Limb (tissue), 2 donors: Measurements from ENCODE around the gene GTPBP3.
"Not testable (repeated sequence)": the region's sequence is repeated elsewhere in the genome, so short reads cannot be mapped to it uniquely, and the experiment has no call there.

Experiments
- DNase-seq, 2 donors: peaks; one replicate each; pipeline ENCODE4 v3.0.0-alpha.2; 2016; ENCODE audit errors: extremely low spot score in 2 of 2

The GTPBP3 gene, protein sequence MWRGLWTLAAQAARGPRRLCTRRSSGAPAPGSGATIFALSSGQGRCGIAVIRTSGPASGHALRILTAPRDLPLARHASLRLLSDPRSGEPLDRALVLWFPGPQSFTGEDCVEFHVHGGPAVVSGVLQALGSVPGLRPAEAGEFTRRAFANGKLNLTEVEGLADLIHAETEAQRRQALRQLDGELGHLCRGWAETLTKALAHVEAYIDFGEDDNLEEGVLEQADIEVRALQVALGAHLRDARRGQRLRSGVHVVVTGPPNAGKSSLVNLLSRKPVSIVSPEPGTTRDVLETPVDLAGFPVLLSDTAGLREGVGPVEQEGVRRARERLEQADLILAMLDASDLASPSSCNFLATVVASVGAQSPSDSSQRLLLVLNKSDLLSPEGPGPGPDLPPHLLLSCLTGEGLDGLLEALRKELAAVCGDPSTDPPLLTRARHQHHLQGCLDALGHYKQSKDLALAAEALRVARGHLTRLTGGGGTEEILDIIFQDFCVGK

DNA sequence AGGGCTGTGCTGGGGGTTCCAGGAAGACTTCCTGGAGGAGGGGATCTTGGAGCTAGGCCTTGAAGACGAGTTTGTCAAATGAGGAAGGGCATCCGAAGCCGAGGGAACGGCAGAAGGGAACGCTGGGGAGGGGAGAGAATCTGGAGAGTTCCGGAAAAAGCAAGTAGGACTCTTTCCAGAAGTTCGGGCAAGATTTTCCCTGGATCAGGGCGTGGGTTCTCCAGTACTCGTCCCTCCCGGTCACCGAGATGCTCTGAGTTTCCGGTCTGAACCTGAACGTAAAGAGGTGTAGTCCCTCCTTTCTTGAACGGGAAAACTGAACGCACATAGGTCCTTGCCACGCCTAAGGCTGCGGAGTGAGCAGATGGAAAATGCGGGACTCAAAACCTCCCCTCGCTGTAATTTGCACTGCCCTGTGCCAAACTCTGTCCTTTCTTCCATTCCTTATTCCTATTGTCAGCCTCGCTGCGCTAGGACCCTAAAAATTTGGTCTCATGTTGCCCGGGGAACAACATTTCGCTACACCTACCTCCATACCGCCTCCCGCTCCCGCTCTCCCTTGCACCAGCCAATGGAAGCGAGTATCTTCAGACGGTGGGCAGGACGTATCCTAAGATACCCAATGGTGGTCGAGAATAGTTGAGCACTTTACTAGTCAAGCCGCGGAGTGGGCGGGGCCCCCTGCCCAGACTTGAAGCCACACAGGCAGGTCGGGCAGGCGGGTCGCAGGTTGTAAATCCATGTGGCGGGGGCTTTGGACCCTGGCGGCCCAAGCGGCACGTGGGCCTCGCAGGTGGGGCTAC lies at the start of gene GTPBP3:
TSS of gene GTPBP3 (plus strand) at position 682 of the 803 bp plus-strand sequence. CDS start at position 741, 59 bp downstream.
- DNase-seq: peak; percentile 95 to 100

DNA sequence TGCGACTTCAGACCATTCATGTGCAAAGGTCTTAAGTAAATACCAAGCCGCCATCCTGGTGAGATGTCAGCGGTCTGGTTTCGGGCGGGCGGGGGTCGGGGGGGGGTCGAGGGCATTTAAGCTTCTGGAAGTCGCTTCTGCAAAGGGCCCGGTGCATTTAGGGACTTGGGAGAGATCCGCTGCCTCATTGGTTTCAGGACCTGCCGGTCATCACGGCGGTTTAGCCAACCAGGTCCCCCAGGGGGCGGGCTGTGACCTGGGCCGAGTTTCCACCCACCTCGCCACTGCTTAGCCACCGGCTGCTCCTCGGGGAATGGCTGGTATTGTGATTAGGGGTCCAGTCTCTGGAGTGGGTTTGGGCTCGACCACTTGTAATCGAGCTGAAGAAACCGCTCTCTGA lies 47.9 kb upstream of the GTPBP3 start:
- DNase-seq: peak in 1 of 2 donors; percentile 73

DNA sequence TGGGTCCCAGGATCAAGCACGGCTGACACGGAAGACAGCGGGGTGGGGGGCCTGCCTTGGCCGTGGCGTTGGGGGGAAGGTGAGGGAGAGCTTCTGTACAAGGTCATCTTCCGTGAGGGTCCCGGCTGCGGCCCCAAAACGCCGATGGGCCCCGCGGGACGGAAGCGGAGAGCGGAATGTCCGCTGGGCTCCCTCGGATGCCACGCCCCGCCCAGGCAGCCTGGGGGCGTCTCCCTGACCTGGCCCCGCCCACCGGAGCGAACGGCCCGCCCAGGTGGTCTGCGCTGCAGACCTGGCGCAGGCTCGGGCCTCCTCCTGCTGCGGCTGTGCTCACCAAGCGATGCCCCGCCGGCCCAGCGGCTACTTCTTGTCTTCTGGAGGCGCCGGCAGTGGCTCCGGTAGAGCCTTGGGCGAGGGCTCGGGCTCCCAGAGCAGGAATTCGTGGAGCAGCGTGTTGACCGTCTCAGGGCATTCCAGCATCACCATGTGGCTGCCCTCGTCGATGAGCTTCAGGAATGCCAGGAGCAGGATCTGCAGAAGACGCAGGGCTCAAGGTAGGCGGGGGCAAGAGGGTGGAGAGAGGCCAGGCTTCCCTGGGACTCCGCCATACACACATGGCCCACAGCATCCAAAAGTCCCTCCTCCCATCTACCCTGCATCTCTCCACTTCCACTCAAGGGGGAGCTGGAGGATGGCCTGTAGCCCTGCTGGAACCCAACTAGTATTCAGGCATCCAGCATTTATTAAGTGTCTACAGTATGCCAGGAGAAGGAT lies 44.9 kb upstream of the GTPBP3 start:
- peak; percentile 61 to 81 for DNase-seq

DNA sequence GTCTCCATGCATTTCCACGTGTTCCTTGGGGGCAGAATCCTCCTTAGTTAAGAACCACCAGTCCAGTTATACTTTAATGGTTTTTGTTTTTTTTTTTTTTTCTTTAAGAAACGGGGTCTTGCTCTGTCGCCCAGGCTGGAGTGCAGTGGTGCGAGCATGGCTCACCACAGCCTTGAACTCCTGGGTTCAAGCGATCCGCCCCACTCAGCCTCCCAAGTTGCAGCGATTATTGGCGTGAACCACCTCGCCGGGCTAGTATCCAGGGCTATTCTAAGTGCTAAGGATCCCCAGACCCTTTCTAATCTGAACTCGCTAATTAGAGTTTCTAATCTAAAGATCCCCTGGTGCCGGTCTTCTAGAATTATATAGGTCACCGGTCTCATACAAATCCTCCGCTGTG lies 43.7 kb upstream of the GTPBP3 start:
- no peak for DNase-seq

DNA sequence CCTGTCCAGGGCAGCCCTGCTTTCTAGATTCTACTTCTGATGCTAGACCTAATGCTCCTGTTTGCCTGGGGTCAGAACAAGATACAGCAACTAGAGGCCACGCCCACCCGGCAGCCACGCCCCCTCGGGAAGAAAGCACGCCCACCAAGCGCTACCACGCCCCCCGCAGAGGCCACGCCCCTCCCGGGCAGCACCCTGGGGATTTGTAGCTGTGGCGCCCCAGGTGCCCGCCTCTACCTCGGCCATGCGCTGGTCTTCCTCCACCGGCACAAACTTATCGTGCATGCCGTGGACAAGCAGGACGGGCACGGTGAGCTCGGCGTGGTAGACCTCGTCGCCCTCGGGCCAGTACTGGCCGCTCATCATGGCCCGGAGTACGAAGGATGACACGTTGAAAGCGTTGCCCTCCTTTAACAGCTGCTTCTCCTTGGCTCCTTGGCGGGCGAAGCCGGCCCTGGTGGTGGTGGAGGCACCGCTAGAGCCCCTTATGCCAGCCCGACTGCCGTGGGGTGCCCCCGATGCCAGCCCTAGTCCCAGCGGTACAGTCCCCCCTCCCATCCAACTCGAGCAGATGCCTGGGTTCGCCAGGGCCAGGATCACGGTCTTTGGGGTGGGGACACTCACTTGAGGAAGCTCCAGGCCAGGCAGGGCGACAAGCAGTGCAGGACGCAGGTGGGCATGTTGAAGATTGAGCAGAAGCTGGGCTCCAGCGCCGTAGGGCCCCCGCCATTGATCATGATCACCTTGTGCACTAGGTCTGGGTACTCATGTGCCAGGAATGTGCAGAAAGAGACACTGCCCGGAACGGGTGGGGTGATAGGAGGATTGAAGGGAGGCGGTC lies 43.1 kb upstream of the GTPBP3 start:
- DNase-seq: peak in 1 of 2 donors; percentile 62

DNA sequence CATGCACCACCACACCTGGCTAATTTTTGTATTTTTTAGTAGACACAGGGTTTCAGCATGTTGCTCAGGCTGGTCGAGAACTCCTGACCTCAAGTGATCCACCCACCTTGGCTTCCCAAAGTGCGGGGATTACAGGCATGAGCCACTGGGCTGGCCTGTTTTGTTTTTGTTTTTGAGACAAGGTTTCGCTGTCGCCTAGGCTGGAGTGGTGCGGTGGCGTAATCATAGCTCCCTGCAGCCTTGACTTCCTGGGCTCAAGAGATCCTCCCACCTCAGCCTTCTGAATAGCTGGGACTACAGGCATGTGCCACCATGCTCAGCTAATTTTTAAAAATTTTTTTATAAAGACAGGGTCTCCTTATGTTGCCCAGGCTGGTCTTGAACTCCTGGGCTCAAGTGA lies 41.8 kb upstream of the GTPBP3 start:
- not testable (repeated sequence) for DNase-seq

DNA sequence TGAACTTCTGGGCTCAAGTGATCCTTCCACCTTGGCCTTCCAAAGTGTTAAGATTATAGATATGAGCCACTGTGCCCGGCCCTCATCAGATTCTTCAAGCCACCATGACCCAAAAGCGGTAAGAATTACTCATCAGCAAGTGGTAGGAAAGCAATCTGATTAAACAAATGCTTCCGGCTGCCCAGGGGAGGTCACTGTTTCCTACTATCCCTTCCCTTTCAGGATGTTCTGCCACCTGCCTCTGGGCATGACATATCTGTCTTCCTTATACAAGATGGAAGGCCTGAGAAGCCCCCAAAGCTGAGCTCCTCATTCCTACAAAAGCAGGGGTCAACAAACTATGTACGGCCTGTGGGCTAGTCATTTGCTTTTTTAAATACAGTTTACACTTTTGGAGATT lies 41.1 kb upstream of the GTPBP3 start:
- DNase-seq: no peak

DNA sequence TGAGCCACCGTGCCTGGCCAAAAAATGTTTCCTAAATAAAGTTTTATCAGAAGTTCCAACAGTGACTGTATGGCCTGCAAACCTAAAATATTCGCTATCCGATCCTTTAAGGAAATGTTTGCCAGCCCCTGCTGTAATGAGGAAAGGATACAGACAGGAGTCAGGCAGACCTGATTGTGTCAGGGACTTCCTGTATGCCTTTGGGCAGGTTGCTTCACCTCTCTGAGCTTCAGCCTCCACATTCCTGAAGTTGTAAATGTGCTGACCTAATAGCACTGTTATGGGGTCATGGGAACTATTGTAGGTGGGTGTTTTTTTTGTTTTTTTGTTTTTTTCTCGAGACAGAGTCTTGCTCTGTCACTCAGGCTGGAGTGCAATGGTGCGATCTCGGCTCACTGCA lies 40.4 kb upstream of the GTPBP3 start:
- no peak for DNase-seq

DNA sequence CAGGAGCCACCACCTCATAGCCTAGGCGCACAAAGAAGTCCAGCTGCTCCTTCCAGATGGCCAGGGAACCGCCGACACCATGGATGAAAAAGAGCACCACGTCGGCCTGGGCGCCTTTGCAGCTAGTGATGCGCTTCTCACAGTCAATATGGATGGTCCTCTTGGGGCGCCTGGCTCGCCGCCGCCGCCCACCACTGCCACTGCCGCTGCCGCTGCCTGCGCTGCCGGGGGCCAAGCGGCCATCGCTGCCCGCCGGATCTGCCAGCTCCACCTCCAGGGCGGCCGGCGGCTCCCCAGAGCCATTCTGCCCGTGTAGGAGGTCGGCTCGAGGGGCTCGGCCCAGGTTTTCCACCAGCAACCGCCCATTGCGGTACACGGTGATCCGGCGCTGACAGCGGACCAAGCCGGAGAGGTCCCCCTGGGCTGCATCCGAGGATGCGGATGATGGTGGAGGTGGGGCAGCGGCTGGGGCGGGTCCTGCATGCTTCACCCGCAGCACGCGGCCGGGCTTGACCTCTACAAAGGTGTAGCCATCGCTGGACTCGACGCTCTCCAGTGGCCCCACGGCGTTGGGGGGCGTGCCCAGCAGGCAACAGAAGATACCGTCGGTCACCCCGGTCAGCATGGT lies 36.2 kb upstream of the GTPBP3 start:
- no peak for DNase-seq

DNA sequence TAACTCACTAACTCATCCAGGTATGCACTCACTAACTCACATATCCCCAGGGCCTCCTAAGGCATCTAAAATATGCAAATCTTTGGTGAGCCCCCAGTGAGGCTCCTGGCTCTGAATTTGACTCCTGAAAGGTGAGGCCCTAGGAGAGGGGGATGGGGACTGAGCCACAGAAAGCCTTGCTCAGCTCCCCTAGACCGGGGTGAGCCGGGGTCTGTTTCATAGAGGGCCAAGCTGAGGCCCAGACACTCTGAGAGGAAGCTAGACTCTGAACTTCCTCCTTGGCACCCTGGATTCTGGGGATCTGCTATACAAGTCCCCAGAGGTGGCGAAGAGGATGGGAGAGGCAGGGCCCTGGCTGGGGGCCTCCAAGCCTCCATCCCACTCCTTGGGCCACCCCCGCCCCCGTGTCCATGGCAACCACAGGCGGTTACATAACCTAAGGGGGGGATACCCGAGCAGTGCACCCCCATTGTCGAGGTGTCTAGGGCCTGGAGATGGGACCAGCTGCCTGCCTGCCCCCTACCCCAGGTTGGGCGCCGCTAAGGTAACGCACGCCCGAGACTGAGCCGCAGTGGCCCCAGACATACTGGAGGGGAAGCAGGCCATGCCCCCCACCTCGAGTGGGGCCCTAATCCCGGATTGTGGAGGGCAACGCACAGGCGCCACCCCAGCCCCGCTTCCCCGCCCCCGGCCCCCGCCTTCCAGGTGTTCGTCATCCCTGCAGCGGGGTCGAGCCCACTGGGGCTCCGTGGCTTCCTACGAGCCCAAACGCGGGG lies 34.8 kb upstream of the GTPBP3 start:
- peak in 1 of 2 donors; percentile 61 for DNase-seq

DNA sequence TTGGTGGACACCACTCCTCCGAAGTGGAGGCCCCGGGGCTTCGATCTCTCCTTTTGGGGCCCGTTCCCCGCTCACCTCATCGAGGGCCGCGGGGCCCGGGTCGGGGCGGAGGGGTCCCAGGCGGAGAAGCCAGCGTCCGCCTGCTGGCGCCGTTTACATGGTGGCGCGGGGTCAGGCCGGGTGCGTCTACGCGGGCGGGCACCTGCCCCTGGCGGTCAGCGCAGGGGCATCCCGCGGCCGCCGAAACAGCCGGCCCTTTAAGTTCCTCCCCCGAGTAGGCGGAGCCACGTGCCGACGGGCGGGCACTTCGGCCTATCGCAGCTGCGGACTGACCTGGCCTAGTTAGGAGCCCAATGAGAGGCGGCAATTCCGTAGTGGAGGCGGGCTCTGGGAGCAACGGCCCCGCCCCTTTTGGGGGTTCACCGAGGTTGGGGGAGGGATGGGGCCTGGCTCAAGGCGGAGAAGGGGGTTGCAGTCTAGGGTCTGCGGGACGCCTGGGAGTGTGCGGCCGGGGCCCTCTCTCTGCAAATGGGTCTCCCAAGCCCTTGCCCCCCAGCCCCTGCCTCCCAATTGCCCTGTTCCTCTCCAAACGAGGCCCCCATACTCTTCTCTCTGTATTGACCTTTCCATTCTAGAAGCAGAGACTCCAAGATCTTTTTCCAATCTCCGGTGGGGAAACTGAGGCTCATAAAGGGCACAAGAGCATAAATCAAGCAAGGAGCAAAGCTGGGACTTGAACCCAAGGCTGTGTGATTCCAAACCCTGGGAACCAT lies 34.0 kb upstream of the GTPBP3 start, which contains the start of gene ABHD8:
TSS of gene ABHD8 (minus strand) at position 259 of the 773 bp plus-strand sequence. CDS start 1,809 bp downstream, outside the sequence.
- peak; percentile 95 to 97 for DNase-seq

DNA sequence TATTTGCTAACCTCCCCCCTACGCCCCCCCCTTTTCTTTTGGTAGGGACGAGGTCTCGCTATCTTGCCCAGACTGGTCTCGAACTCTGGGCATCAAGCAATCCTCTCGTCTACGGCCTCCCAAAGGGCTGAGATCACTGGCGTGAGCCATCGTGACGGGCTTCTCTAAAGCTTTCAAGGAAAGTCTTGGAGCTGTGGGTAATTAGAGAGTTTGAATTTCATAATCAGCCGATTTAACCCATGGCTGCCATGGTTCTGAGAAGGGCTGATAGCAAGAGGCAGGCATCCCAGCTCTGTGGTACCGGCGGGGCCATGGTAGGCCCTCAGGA lies 33.4 kb upstream of the GTPBP3 start:
- DNase-seq: no peak

DNA sequence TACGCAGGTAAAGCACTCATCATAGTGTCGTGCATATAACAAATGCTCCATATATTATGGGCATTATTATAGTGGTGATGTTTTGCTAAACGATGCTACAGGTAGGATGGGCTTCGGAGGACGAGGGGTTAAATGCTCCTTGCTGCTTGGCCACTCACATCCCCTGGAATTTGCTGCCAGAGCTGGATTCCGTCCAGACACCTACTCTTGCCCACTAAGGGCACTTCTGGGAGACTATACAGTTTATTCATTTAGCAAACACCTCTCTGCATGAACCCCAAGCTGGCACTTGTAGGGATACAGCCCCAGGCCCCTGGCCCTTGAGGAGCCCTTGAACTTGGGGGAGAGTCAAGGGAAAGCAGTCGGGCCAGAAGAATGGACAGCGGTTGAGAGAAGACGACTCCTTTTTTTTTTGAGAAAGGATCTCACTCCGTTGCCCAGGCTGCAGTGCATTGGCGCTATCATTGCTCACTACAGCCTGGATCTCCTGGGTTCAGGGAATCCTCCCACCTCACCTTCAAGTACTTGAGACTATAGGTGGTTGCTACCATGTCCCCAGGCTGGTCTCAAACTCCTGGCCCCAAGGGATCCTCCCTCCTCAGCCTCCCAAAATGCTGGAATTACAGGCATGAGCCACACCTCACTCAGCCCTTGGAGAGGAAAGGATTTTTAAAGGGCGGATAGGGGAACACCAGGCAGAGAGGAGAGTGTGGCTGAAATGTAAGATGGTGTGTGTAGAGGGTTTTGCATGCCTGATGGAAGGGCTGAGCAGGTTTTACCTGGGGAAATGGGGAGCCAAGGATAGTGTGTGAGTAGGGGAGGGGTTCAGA lies 32.8 kb upstream of the GTPBP3 start:
- DNase-seq: no peak

DNA sequence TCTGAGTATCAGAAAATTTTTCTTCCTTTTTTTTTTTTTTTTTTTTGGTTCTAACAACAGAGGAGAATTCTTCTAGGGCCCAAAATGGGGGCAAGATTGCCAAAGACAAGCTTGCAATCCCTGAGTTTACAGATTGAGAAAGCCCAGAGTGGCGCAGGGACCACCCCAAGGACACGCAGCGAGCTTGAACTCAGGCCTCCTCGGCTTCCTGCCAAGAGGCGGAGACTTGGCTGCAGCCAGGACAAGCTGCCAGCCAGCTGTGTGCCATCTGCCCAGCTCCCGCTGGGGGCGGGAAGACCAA lies 32.2 kb upstream of the GTPBP3 start:
- DNase-seq: no peak

DNA sequence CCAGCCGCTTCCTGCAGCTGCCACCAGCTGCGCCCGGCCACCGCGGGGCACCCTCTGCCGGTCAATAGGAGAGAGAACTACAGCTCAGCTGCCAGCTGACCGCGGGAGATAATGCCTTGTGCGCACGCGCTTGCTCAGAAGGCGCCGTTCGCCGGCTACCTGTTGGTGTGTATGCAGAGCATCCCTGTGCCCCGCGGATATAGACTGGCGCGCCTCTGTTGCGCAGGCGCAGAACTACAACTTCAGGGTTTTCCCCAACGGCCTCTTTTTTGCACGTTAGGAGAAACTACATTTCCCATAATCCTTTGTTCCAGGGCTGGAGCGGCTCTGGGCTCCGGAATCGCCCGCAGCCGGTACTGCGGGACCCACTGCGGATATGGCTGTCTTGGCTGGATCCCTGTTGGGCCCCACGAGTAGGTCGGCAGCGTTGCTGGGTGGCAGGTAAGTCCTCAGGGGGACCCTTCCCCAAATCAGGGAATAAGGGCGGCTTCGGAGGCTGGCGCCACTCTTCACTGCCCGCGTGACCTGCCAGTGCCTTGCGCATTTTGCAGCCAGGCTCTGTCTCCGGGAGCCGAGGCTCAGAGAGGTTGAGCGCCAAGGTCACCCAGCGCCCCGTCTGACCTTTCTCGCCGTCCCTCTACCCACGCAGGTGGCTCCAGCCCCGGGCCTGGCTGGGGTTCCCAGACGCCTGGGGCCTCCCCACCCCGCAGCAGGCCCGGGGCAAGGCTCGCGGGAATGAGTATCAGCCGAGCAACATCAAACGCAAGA lies 31.7 kb upstream of the GTPBP3 start, which contains the start of gene MRPL34:
TSS of gene MRPL34 (plus strand) at position 356 of the 768 bp plus-strand sequence. CDS start at position 377, 21 bp downstream.
- peak; percentile 95 to 98 for DNase-seq

DNA sequence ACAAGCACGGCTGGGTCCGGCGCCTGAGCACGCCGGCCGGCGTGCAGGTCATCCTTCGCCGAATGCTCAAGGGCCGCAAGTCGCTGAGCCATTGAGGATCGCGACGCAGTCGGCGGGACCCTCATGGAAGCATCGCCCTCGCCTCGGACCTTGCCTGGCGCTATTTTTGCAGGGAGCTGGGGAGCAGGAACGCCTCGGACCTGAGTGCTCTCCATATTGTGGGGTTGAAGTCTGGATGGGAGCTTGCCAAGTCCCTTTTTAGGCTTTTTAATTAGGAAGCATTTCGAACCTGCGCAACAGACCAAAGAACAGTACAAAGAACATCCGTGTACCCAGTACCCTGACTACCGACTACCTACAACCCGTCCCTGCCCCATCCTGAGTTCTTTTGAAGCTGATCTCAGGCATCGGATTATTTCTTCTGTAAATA lies 31.1 kb upstream of the GTPBP3 start:
- DNase-seq: no peak

DNA sequence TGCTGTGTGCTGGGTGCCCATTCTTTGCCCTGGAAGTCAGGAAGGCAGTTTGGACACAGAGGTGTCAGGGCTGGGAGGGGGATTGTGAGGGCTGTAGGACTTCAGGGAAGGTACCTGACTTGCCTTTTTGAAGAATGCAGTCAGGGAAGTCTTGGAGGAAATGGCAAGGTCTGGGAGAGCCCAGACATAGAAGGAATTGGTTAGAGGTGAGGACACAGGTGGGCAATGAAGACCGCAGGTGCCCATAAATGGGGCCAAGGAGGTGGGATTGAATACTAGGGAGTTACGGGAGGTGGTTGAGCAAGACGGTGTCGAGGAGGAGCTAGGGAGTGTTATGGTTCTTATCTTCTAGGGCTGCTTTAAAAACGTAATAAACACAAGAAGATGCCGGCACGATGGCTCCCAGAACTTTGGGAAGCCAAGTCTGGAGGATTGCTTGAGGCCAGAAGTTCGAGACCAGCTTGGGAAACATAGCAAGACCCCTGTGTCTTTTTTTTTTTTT lies 29.4 kb upstream of the GTPBP3 start:
- DNase-seq: no peak
